Measurements from ENCODE around the gene FBN3.

- TF ChIP-seq BHLHE40 (IDR thresholded peaks at IDR 0.05; ENCODE audit: borderline replicate concordance) (no peak), ZNF384 (IDR thresholded peaks at IDR 0.05) (no peak)
Measured at GRCh38 chr19:8161135-8161646, 11.8 kb upstream of the FBN3 start.
